HepG2 (cell line): ENCODE results near the gene MYO7A. TPM values are rescaled to one million over a fixed set of nuclear protein-coding genes. Genes with fewer than 3 reads are reported as not detected.

Source experiments
- ATAC-seq: fragments of 200-7000 bp; cut with Tn5 transposase; 3 replicates; pipeline ENCODE4 v1.9.1; 2020; ENCODE audit warnings: mild to moderate bottlenecking, moderate library complexity
- BruUV-seq: library from RNA; stranded (reverse); fragments of 400-500 nt; replicated peaks from 2 replicates; lab custom pipeline; 2021; lab: Mats Ljungman, UMichigan
- CTCF ChIA-PET: fragments of 300-600 bp; formaldehyde crosslinking; extraction: SDS; loops from one replicate; lab custom pipeline; 2021; ENCODE audit warnings: low total read pairs, inconsistent platforms, low intra/inter-chr PET ratio; lab: Yijun Ruan, JAX
- POLR2A ChIA-PET: fragments of 350-600 bp; sonication (Branson Sonifier 250); formaldehyde crosslinking; loops from one replicate; lab custom pipeline; 2020; ENCODE audit warnings: antibody characterized with exemption, inconsistent platforms; lab: Yijun Ruan, JAX
- DNase-seq: peaks from one replicate; pipeline ENCODE4 v3.0.0-alpha.2; 2015; ENCODE audit warnings: low spot score
- FAIRE-seq: peaks from 3 replicates; lab custom pipeline; 2011; peaks lifted over from hg19 to GRCh38; lab: Jason Lieb, UNC
- H2AFZ ChIP-seq: one replicate; pipeline ENCODE4 v1.6.1; 2011; ENCODE audit warnings: low read length, inconsistent platforms
- H3K27ac ChIP-seq: fragments of 300-600 bp; 3 replicates; pipeline ENCODE4 v1.8.0; 2011; ENCODE audit warnings: mixed run types, mild to moderate bottlenecking, mixed read lengths, low read length, inconsistent platforms; ENCODE audit not compliant: insufficient read depth; ENCODE audit errors: extremely low read length
- H3K27me3 ChIP-seq, 2 experiments: fragments of 200-600 bp in 1 of 2; 2 replicates in 1 of 2; 3 replicates in 1 of 2; pipeline versions ENCODE4 v1.6.0 to v1.8.0; 2011; ENCODE audit warnings: low read length in 2 of 2, mild to moderate bottlenecking in 2 of 2, moderate library complexity in 2 of 2, inconsistent platforms in 1 of 2; ENCODE audit not compliant: insufficient read depth in 2 of 2, control insufficient read depth in 1 of 2
- H3K36me3 ChIP-seq, 2 experiments: fragments of 200-600 bp in 1 of 2; replicated peaks in 1 of 2; 2 replicates in 1 of 2; 3 replicates in 1 of 2; pipeline versions ENCODE4 v1.5.1 to v1.8.0; 2011; ENCODE audit warnings: low read length in 2 of 2, inconsistent platforms in 1 of 2; ENCODE audit not compliant: insufficient read depth in 2 of 2, control insufficient read depth in 1 of 2
- H3K4me1 ChIP-seq: 2 replicates; pipeline ENCODE4 v1.5.1; 2012; ENCODE audit warnings: low read length, inconsistent platforms; ENCODE audit not compliant: insufficient read depth
- H3K4me2 ChIP-seq: 2 replicates; pipeline ENCODE4 v1.6.0; 2011; ENCODE audit warnings: low read depth, low read length, inconsistent platforms
- H3K4me3 ChIP-seq, 3 experiments: fragments of 200-600 bp in 1 of 3; sonication (generic), shearing (Covaris generic) in 1 of 3; replicated peaks in 1 of 3; 2 replicates each; pipeline ENCODE4 v1.5.1; 2011 to 2016; ENCODE audit warnings: low read length in 3 of 3, inconsistent platforms in 2 of 3, low read depth in 2 of 3, mild to moderate bottlenecking in 2 of 3, control low read depth in 1 of 3, mixed read lengths in 1 of 3; ENCODE audit not compliant: insufficient read depth in 1 of 3
- H3K79me2 ChIP-seq: one replicate; pipeline ENCODE4 v1.6.1; 2011; ENCODE audit warnings: low read length, inconsistent platforms; ENCODE audit not compliant: insufficient read depth
- H3K9ac ChIP-seq: 2 replicates; pipeline ENCODE4 v1.6.0; 2011; ENCODE audit warnings: mild to moderate bottlenecking, low read depth, low read length, inconsistent platforms; ENCODE audit not compliant: insufficient read depth
- H3K9me3 ChIP-seq: 2 replicates; pipeline ENCODE4 v1.5.1; 2012; ENCODE audit warnings: mild to moderate bottlenecking, low read length
- H4K20me1 ChIP-seq: 2 replicates; pipeline ENCODE4 v1.6.0; 2011; ENCODE audit warnings: inconsistent platforms, mild to moderate bottlenecking, low read length, moderate library complexity; ENCODE audit not compliant: insufficient read depth
- DMTF1 ChIP-seq: sonication (generic); formaldehyde crosslinking; IDR thresholded peaks from 2 replicates; pipeline ENCODE4 v1.4.0; 2020; ENCODE audit warnings: mild to moderate bottlenecking, missing genetic modification reagents
- MAZ ChIP-seq, 2 experiments: sonication (generic) in 1 of 2; formaldehyde crosslinking in 1 of 2; IDR thresholded peaks; 2 replicates each; pipeline versions ENCODE4 v1.5.0 to v1.6.1; 2012 to 2020; ENCODE audit warnings: low read depth in 2 of 2, mild to moderate bottlenecking in 2 of 2, borderline replicate concordance in 1 of 2, improper control_type of control experiment in 1 of 2, low read length in 1 of 2, missing genetic modification reagents in 1 of 2, moderate library complexity in 1 of 2
- POLR2G ChIP-seq: fragments of 200-400 bp; formaldehyde crosslinking; IDR thresholded peaks from 2 replicates; pipeline ENCODE4 v1.6.1; 2018; ENCODE audit warnings: mild to moderate bottlenecking, low read depth, low read length, moderate library complexity
- SNAPC2 ChIP-seq: sonication (generic); formaldehyde crosslinking; IDR thresholded peaks from 2 replicates; pipeline ENCODE4 v1.8.1; 2022; ENCODE audit warnings: mild to moderate bottlenecking, missing genetic modification reagents
- ZNF33B ChIP-seq: sonication (generic); formaldehyde crosslinking; IDR thresholded peaks from 2 replicates; pipeline ENCODE4 v1.5.1; 2020; ENCODE audit warnings: mild to moderate bottlenecking, missing genetic modification reagents
- ZNF350 ChIP-seq: sonication (generic); formaldehyde crosslinking; IDR thresholded peaks from 2 replicates; pipeline ENCODE4 v1.4.0; 2020; ENCODE audit warnings: mild to moderate bottlenecking, low read depth, missing genetic modification reagents, borderline replicate concordance
- ZNF841 ChIP-seq: sonication (generic); formaldehyde crosslinking; IDR thresholded peaks from 2 replicates; pipeline ENCODE4 v1.8.1; 2023; ENCODE audit warnings: missing genetic modification reagents, borderline replicate concordance
- ZSCAN20 ChIP-seq: sonication (generic); formaldehyde crosslinking; IDR thresholded peaks from 2 replicates; pipeline ENCODE4 v1.4.0; 2020; ENCODE audit warnings: missing genetic modification reagents, mild to moderate bottlenecking, borderline replicate concordance
- WGBS: methylation state at CpG from one replicate; pipeline ENCODE4 v1.1.6; 2017; ENCODE audit warnings: low lambda C conversion rate; 5-methylcytosine and 5-hydroxymethylcytosine counted together
- in situ Hi-C: cut with HindIII; loops from 2 replicates; pipeline ENCODE4 v1.10.0; 2017; ENCODE audit warnings: low pct_unique_long_range_greater_than_20kb; ENCODE audit not compliant: extremely low pct_ligation_motif_present
- intact Hi-C: fragments of 100-400 bp; cut with micrococcal nuclease; formaldehyde crosslinking; loops from one replicate; pipeline ENCODE4 v1.10.0; 2022; ENCODE audit not compliant: unreplicated experiment
- polyA plus RNA-seq, 8 experiments: library from polyadenylated mRNA; depleted of rRNA in 3 of 8; stranded (reverse) in 7 of 8; unstranded in 1 of 8; fragments of >200 nt; fragmentation: Illumina TruSeq in 4 of 8; extraction: Trizol in 4 of 8; gene quantifications; 2 replicates each; pipeline versions ENCODE4 v1.2.1 to v1.2.3, GENCODE V29; 2011 to 2016; ENCODE audit warnings: low read depth in 4 of 8, missing spikeins in 1 of 8, mixed read lengths in 1 of 8; ENCODE audit not compliant: insufficient read depth in 1 of 8
- total RNA-seq, 5 experiments: library from RNA; depleted of rRNA; stranded (reverse); fragments of >200 nt; fragmentation: Illumina TruSeq; extraction: Trizol; gene quantifications; 2 replicates each; pipeline ENCODE4 v1.2.3, GENCODE V29; 2016; ENCODE audit warnings: low read depth in 1 of 5
- TF ChIP-seq, protein P1 (sequence below): sonication (generic); formaldehyde crosslinking; IDR thresholded peaks from 2 replicates; pipeline ENCODE4 v1.4.0; 2020; ENCODE audit warnings: missing genetic modification reagents
- TF ChIP-seq, protein P2 (sequence below), 2 experiments: sonication (generic) in 1 of 2; formaldehyde crosslinking in 1 of 2; IDR thresholded peaks; 2 replicates each; pipeline versions ENCODE4 v1.6.1 to v1.9.0; 2014 to 2022; ENCODE audit warnings: antibody characterized with exemption in 1 of 2, borderline replicate concordance in 1 of 2, inconsistent platforms in 1 of 2, low read depth in 1 of 2, missing genetic modification reagents in 1 of 2
- TF ChIP-seq, protein P3 (sequence below): IDR thresholded peaks from 2 replicates; pipeline ENCODE4 v1.6.1; 2016; ENCODE audit warnings: low read depth

The MYO7A gene
- total and polyA plus RNA-seq, 2 of the 13 experiments (the other 11 are each of a cell fraction or from before 2014, with no cell fraction given), result 7.5 to 10.0 TPM

DNA sequence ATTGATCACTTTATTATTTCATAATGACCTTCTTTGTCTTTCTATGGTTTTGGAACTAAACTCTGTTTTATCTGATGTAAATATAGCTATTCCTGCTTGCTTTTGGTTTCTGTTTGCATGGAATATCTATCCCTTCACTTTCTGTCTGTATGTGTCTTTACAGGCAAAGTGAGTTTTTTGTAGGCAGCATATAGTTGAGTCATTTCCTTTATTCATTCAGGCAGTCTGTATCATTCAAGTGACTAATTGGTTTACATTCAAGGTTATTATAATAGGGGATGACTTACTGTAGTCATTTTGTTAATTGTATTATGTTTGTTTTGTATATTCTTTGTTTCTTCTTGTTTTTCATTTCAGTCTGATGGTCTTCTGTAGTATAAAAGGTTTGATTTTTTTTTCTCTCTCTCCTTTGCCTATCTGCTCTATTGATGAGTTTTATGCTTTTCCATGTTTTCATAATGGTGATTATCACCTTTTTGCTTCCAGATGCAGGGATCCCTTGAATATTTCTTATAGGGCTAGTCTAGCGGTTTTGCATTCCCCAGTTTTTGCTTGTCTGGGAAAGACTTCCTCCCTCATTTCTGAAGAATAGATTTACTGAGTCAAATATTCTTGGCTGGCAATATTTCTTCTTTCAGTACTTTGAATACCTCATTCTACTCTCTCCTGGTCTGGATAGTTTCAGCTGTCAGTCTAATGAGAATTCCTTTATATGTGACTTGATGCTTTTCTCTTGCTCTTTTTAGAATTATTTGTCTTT lies 123.0 kb downstream of the MYO7A start:
- intact Hi-C loops (no loop called here), in situ Hi-C loops (no loop called here)
- Histone ChIP-seq H2AFZ (no peak overlapping the region), H3K36me3 (no peaks in the 10 kb centered on the region), H3K27ac (no peak overlapping the region), H3K4me1 (peaks cover 30% of the 10 kb centered on the region), H3K9me3 (0 out of 2 replicates have a peak, but pooled peaks cover 8% of the 10 kb centered on the region), H3K9ac (no peak overlapping the region), H3K79me2 (no peaks in the 10 kb centered on the region), H3K4me2 (no peak overlapping the region), H4K20me1 (no peaks in the 10 kb centered on the region), H3K27me3 (no peaks in the 10 kb centered on the region), H3K4me3 (no peak overlapping the region)
- ATAC-seq, result no peak
- 94% methylated on average over 1 of the region's 1 CpG for WGBS
- no peak for FAIRE-seq
- ChIA-PET POLR2A (no interaction called here), CTCF (no interaction called here)
- TF ChIP-seq SNAPC2 (CRISPR knock-in tag) (no peak), ZSCAN20 (no peak), POLR2G (no peak), ZNF841 (CRISPR knock-in tag) (no peak), DMTF1 (CRISPR knock-in tag) (no peak), ZNF350 (CRISPR knock-in tag) (no peak), MAZ (IDR thresholded peaks at IDR 0.05; ENCODE audit: borderline replicate concordance, low read depth, low read length) (no peak), MAZ (CRISPR knock-in tag; IDR thresholded peaks at IDR 0.05; ENCODE audit: low read depth) (no peak), ZNF33B (no peak)
- TF ChIP-seq, protein P1, sequence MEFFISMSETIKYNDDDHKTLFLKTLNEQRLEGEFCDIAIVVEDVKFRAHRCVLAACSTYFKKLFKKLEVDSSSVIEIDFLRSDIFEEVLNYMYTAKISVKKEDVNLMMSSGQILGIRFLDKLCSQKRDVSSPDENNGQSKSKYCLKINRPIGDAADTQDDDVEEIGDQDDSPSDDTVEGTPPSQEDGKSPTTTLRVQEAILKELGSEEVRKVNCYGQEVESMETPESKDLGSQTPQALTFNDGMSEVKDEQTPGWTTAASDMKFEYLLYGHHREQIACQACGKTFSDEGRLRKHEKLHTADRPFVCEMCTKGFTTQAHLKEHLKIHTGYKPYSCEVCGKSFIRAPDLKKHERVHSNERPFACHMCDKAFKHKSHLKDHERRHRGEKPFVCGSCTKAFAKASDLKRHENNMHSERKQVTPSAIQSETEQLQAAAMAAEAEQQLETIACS (CRISPR knock-in tag), result no peak
- TF ChIP-seq, protein P2, sequence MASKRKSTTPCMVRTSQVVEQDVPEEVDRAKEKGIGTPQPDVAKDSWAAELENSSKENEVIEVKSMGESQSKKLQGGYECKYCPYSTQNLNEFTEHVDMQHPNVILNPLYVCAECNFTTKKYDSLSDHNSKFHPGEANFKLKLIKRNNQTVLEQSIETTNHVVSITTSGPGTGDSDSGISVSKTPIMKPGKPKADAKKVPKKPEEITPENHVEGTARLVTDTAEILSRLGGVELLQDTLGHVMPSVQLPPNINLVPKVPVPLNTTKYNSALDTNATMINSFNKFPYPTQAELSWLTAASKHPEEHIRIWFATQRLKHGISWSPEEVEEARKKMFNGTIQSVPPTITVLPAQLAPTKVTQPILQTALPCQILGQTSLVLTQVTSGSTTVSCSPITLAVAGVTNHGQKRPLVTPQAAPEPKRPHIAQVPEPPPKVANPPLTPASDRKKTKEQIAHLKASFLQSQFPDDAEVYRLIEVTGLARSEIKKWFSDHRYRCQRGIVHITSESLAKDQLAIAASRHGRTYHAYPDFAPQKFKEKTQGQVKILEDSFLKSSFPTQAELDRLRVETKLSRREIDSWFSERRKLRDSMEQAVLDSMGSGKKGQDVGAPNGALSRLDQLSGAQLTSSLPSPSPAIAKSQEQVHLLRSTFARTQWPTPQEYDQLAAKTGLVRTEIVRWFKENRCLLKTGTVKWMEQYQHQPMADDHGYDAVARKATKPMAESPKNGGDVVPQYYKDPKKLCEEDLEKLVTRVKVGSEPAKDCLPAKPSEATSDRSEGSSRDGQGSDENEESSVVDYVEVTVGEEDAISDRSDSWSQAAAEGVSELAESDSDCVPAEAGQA (IDR thresholded peaks at IDR 0.05; ENCODE audit: low read depth), result no peak
- TF ChIP-seq, protein P2 (CRISPR knock-in tag; IDR thresholded peaks at IDR 0.05; ENCODE audit: borderline replicate concordance), result no peak
- TF ChIP-seq, protein P3, sequence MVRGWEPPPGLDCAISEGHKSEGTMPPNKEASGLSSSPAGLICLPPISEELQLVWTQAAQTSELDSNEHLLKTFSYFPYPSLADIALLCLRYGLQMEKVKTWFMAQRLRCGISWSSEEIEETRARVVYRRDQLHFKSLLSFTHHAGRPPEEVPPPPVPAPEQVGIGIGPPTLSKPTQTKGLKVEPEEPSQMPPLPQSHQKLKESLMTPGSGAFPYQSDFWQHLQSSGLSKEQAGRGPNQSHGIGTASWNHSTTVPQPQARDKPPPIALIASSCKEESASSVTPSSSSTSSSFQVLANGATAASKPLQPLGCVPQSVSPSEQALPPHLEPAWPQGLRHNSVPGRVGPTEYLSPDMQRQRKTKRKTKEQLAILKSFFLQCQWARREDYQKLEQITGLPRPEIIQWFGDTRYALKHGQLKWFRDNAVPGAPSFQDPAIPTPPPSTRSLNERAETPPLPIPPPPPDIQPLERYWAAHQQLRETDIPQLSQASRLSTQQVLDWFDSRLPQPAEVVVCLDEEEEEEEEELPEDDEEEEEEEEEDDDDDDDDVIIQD (CRISPR knock-in tag), result no peak
- DNase-seq, result no peak
- no TSS peak for BruUV-seq
